Right atrium auricular region (tissue), 2 donors: ENCODE results near the gene MAD2L1BP. TPM values are rescaled to one million over a fixed set of nuclear protein-coding genes. Genes with fewer than 3 reads are reported as not detected.
"Not testable (repeated sequence)": the region's sequence is repeated elsewhere in the genome, so short reads cannot be mapped to it uniquely, and the experiment has no call there.

Experiments
- DNase-seq: peaks from one replicate; pipeline ENCODE4 v3.0.0-alpha.2; 2019; ENCODE audit warnings: low spot score
- H3K27ac ChIP-seq, 2 donors: fragments of 200-600 bp; sonication (generic); 1 replicate in 1 of 2; 2 replicates in 1 of 2; pipeline ENCODE4 v1.5.1; 2016 to 2019
- H3K27me3 ChIP-seq, 2 donors: fragments of 200-600 bp; sonication (generic); one replicate each; pipeline versions ENCODE4 v1.5.1 to v1.6.0; 2017 to 2019
- H3K36me3 ChIP-seq: fragments of 200-600 bp; sonication (generic); one replicate; pipeline ENCODE4 v1.5.1; 2016
- H3K4me1 ChIP-seq, 2 donors: fragments of 200-600 bp; sonication (generic); one replicate each; pipeline versions ENCODE4 v1.5.1 to v1.6.0; 2017 to 2019
- H3K4me3 ChIP-seq, 2 donors: fragments of 200-600 bp; sonication (generic); 1 replicate in 1 of 2; 2 replicates in 1 of 2; pipeline ENCODE4 v1.5.1; 2017 to 2019; ENCODE audit warnings: mild to moderate bottlenecking in 1 of 2, moderate library complexity in 1 of 2
- H3K9me3 ChIP-seq, 2 donors: fragments of 200-600 bp; sonication (generic); one replicate each; pipeline ENCODE4 v1.5.1; 2019
- CTCF ChIP-seq, 2 donors: fragments of 200-600 bp; sonication (generic); IDR thresholded peaks; one replicate each; pipeline ENCODE4 v1.5.1; 2019; ENCODE audit warnings: antibody characterized with exemption in 2 of 2
- total RNA-seq, 2 donors: library from RNA; depleted of rRNA; stranded (reverse); fragments of >200 nt; gene quantifications; one replicate each; pipeline ENCODE4 v1.1.0, GENCODE V29; 2016

Gene MAD2L1BP
- total RNA-seq, 2 donors from 2014 or later = 22.8 to 28.2 TPM

- Histone ChIP-seq H3K27me3 (no peaks in the 10 kb centered on the region), H3K27ac (peak within 1 kb of the TSS; percentile 98), H3K4me3 (peak within 1 kb of the TSS; percentile 91 to 99), H3K9me3 (no peaks in the 10 kb centered on the region), H3K36me3 (peaks cover 19% of the 10 kb centered on the region), H3K4me1 (peaks cover 0 to 30% of the 10 kb centered on the region in 2 donors)
- peak; percentile 99 for DNase-seq
- TF ChIP-seq CTCF (IDR thresholded peaks at IDR 0.05) = no peak
Observed at GRCh38 chr6:43629104-43629504, 6.5 kb upstream of the MAD2L1BP start, which contains the start of gene GTPBP2. TSS of gene GTPBP2 (minus strand) at chr6:43629264. CDS start at chr6:43629162, 102 bp downstream.

- Histone ChIP-seq H3K27me3 (no peaks in the 10 kb centered on the region), H3K9me3 (no peaks in the 10 kb centered on the region), H3K4me1 (peaks cover 0 to 30% of the 10 kb centered on the region in 2 donors), H3K27ac (peak overlapping the region; percentile 98), H3K36me3 (peaks cover 13% of the 10 kb centered on the region), H3K4me3 (peak overlapping the region; percentile 91 to 99)
- peak; percentile 98 for DNase-seq
- no peak for TF ChIP-seq CTCF (IDR thresholded peaks at IDR 0.05)
Observed at GRCh38 chr6:43629505-43630300, 5.9 kb upstream of the MAD2L1BP start.

- Histone ChIP-seq H3K9me3 (no peaks in the 10 kb centered on the region), H3K4me3 (no peak overlapping the region), H3K27ac (peak overlapping the region; percentile 98), H3K4me1 (peaks cover 0 to 35% of the 10 kb centered on the region in 2 donors), H3K27me3 (no peaks in the 10 kb centered on the region), H3K36me3 (no peaks in the 10 kb centered on the region)
- DNase-seq = no peak
- no peak for TF ChIP-seq CTCF (IDR thresholded peaks at IDR 0.05)
Observed at GRCh38 chr6:43630980-43631619, 4.5 kb upstream of the MAD2L1BP start.

GRCh38 chr6:43633002-43633401 is 2.6 kb upstream of the MAD2L1BP start:
- not testable (repeated sequence) for H3K36me3 ChIP-seq, H3K4me3 ChIP-seq, H3K27ac ChIP-seq, H3K27me3 ChIP-seq, DNase-seq, H3K9me3 ChIP-seq
- peaks cover 0 to 34% of the 10 kb centered on the region in 2 donors for H3K4me1 ChIP-seq

- no peak overlapping the region for H3K4me3 ChIP-seq
- TF ChIP-seq CTCF (IDR thresholded peaks at IDR 0.05) = no peak
- H3K27ac ChIP-seq = peak overlapping the region; percentile 89 to 91
- no peaks in the 10 kb centered on the region for H3K9me3 ChIP-seq
- H3K36me3 ChIP-seq = peaks cover 9% of the 10 kb centered on the region
- peaks cover 0 to 49% of the 10 kb centered on the region in 2 donors for H3K4me1 ChIP-seq
- no peak for DNase-seq
- H3K27me3 ChIP-seq = no peaks in the 10 kb centered on the region
Observed at GRCh38 chr6:43634702-43635303, 837 bp upstream of the MAD2L1BP start.

- Histone ChIP-seq H3K4me1 (peaks cover 0 to 47% of the 10 kb centered on the region in 2 donors), H3K36me3 (peaks cover 23% of the 10 kb centered on the region), H3K27ac (peak overlapping the region; percentile 89 to 91), H3K27me3 (no peaks in the 10 kb centered on the region), H3K4me3 (peak overlapping the region; percentile 75 to 86), H3K9me3 (no peaks in the 10 kb centered on the region)
- no peak for DNase-seq
- TF ChIP-seq CTCF (IDR thresholded peaks at IDR 0.05) = no peak
Observed at GRCh38 chr6:43636308-43636659, 644 bp downstream of the MAD2L1BP start.
